Measurements from ENCODE around the gene DTNB. TPM values are rescaled to one million over a fixed set of nuclear protein-coding genes. Genes with fewer than 3 reads are reported as not detected.

DTNB gene
- total and polyA plus RNA-seq, 2 of the 4 experiments (the other 2 are of a cell fraction): 3.8 to 5.3 TPM

DNA sequence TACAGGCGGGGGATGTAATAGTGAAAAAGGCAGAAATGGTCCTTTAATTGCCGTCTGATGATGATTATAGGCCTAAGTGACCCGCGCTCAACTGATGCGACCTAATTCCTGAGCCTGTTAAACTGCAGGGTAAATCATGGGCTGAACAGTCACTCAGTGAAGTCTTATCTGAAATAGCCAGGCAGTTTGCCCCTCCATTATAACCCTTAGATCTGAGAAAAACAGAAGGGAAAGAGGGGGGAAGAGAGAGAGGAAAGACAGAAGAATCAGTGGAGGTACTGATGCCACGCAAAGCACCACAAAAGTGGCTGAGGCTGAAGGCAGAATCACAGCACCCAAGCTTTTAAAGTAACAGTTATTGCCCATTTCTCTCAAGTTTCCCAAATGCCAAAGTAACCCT, 258.6 kb downstream of the DTNB start:
- POLR2A ChIA-PET (ENCODE audit: unreplicated experiment): interaction anchor here (0.6 kb wide), 1 partner anchor 1635 kb away, joined by 10 read pairs; no protein-coding TSS in a partner anchor
- dilution Hi-C loops (cut with HindIII; ENCODE audit: low sequenced_read_pairs, unreplicated experiment): no loop called here
- TF ChIP-seq FOS (IDR thresholded peaks at IDR 0.05; ENCODE audit: low read depth, low read length) (no peak), POLR2A (IDR thresholded peaks at IDR 0.05; ENCODE audit: low read depth, low read length) (no peak), CHD1 (IDR thresholded peaks at IDR 0.05; ENCODE audit: low read depth, low read length) (no peak), SMC3 (IDR thresholded peaks at IDR 0.05; ENCODE audit: low read depth, low read length) (no peak), RAD21 (IDR thresholded peaks at IDR 0.05; ENCODE audit: low read length) (no peak), RCOR1 (IDR thresholded peaks at IDR 0.05; ENCODE audit: insufficient replicate concordance, low read length) (no peak), CEBPB (IDR thresholded peaks at IDR 0.05; ENCODE audit: low read depth, low read length) (no peak), RFX5 (IDR thresholded peaks at IDR 0.05; ENCODE audit: low read depth, low read length) (no peak), BHLHE40 (IDR thresholded peaks at IDR 0.05; ENCODE audit: low read depth, low read length) (no peak), NFE2L2 (IDR thresholded peaks at IDR 0.05; ENCODE audit: low read depth, low read length) (no peak), MAFK (IDR thresholded peaks at IDR 0.05; ENCODE audit: low read depth, low read length) (no peak), MAZ (IDR thresholded peaks at IDR 0.05; ENCODE audit: borderline replicate concordance, low read depth, low read length) (no peak)
- TF ChIP-seq, protein P1, sequence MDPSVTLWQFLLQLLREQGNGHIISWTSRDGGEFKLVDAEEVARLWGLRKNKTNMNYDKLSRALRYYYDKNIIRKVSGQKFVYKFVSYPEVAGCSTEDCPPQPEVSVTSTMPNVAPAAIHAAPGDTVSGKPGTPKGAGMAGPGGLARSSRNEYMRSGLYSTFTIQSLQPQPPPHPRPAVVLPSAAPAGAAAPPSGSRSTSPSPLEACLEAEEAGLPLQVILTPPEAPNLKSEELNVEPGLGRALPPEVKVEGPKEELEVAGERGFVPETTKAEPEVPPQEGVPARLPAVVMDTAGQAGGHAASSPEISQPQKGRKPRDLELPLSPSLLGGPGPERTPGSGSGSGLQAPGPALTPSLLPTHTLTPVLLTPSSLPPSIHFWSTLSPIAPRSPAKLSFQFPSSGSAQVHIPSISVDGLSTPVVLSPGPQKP (IDR thresholded peaks at IDR 0.05; ENCODE audit: borderline replicate concordance, low read depth, low read length): no peak

More for the DNA sequence above, 258.6 kb downstream of the DTNB start:
- no peak for ATAC-seq (ENCODE audit: low read depth)
- no peak overlapping the region for H3K4ac ChIP-seq (ENCODE audit: low read depth, low read length)
- no peak overlapping the region for H3K9ac ChIP-seq (ENCODE audit: low read depth, low read length)
- BruUV-seq (replicated peaks): no TSS peak
- no peak for DNase-seq
- no peak overlapping the region for H4K91ac ChIP-seq (ENCODE audit: insufficient read depth, low read depth, low read length)
- no peak overlapping the region for H2BK120ac ChIP-seq (ENCODE audit: low read depth, low read length)
- H4K20me1 ChIP-seq (ENCODE audit: insufficient read depth, low read length): no peaks in the 10 kb centered on the region
- no peaks in the 10 kb centered on the region for H3K36me3 ChIP-seq (ENCODE audit: control insufficient read depth, insufficient read depth, low read length)
- H2AK5ac ChIP-seq (ENCODE audit: low read depth, low read length): no peak overlapping the region
- no peak overlapping the region for H4K5ac ChIP-seq (ENCODE audit: low read depth, low read length)
- H2AFZ ChIP-seq (replicated peaks; ENCODE audit: low read length, poor library complexity): no peak overlapping the region
- no peak overlapping the region for H2BK15ac ChIP-seq (ENCODE audit: low read depth, low read length)
- H3K56ac ChIP-seq (ENCODE audit: extremely low read depth, insufficient read depth, low read length): no peak overlapping the region
- no peak overlapping the region for H2AK9ac ChIP-seq (replicated peaks; ENCODE audit: low read depth, low read length, poor library complexity)
- H3K9me1 ChIP-seq (ENCODE audit: insufficient read depth, low read length): no peaks in the 10 kb centered on the region
- H3K4me2 ChIP-seq (ENCODE audit: low read depth, low read length): no peak overlapping the region
- no peaks in the 10 kb centered on the region for H3K79me1 ChIP-seq (ENCODE audit: low read depth in 1 of 2, low read length in 2 of 2)
- CTCF ChIA-PET: interaction anchor here (0.6 kb wide), 1 partner anchor 23 kb away, joined by 3 read pairs; no protein-coding TSS in a partner anchor
- no peaks in the 10 kb centered on the region for H3K4me1 ChIP-seq (ENCODE audit: control insufficient read depth, insufficient read depth, low read length)
- intact Hi-C loops (cut with micrococcal nuclease) (no loop called here), in situ Hi-C loops (cut with MboI; ENCODE audit: low sequenced_read_pairs) (no loop called here)
- no peak overlapping the region for H3K4me3 ChIP-seq (ENCODE audit: insufficient read depth, low read depth, low read length)
- no peak overlapping the region for H4K8ac ChIP-seq (ENCODE audit: low read depth in 2 of 2, low read length in 2 of 2)
- H3K23ac ChIP-seq (ENCODE audit: low read depth, low read length): no peak overlapping the region
- H3K27me3 ChIP-seq (ENCODE audit: control insufficient read depth, insufficient read depth, low read length): no peaks in the 10 kb centered on the region
- WGBS, 2 experiments (ENCODE audit: extremely low coverage in 2 of 2, insufficient read length in 1 of 2): no CpG with 5 or more reads among the region's 6 CpGs
- no peak overlapping the region for H3K14ac ChIP-seq (replicated peaks; ENCODE audit: low read depth, low read length)
- no peak overlapping the region for H3K27ac ChIP-seq (ENCODE audit: insufficient read depth, low read length)
- no peak overlapping the region for H2BK20ac ChIP-seq (ENCODE audit: low read depth, low read length)
- no peaks in the 10 kb centered on the region for H3K9me3 ChIP-seq (ENCODE audit: control insufficient read depth, insufficient read depth, low read length)
- no peak overlapping the region for H2BK5ac ChIP-seq (ENCODE audit: low read depth, low read length, poor library complexity, severe bottlenecking)
- no peak overlapping the region for H3K18ac ChIP-seq (ENCODE audit: low read depth, low read length)
